Heart right ventricle (tissue), 16 donors: ENCODE results near the gene TFB2M. TPM values are rescaled to one million over a fixed set of nuclear protein-coding genes. Genes with fewer than 3 reads are reported as not detected.

Experiments
- ATAC-seq, 8 donors: fragments of 200-7000 bp; cut with Tn5 transposase; one replicate each; pipeline ENCODE4 v1.9.1; 2020; ENCODE audit warnings: mild to moderate bottlenecking in 8 of 8, moderate library complexity in 8 of 8, moderate number of reproducible peaks in 1 of 8
- DNase-seq, 2 donors: peaks; one replicate each; pipeline ENCODE4 v3.0.0-alpha.2; 2020
- H3K27ac ChIP-seq, 10 donors: fragments of 200-600 bp; sonication (generic) in 2 of 10; one replicate each; pipeline versions ENCODE4 v1.5.0 to v1.8.0; 2020 to 2022; ENCODE audit warnings: mild to moderate bottlenecking in 3 of 10
- H3K27me3 ChIP-seq, 7 donors: fragments of 200-600 bp; one replicate each; pipeline ENCODE4 v1.8.0; 2021 to 2022; ENCODE audit warnings: mild to moderate bottlenecking in 2 of 7
- H3K36me3 ChIP-seq, 9 donors: fragments of 200-600 bp; sonication (generic) in 1 of 9; one replicate each; pipeline versions ENCODE4 v1.5.0 to v1.8.0; 2020 to 2022; ENCODE audit warnings: mild to moderate bottlenecking in 2 of 9
- H3K4me1 ChIP-seq, 9 donors: fragments of 200-600 bp; sonication (generic) in 1 of 9; one replicate each; pipeline versions ENCODE4 v1.5.0 to v1.8.0; 2020 to 2022; ENCODE audit warnings: mild to moderate bottlenecking in 4 of 9
- H3K4me3 ChIP-seq, 10 donors: fragments of 200-600 bp; sonication (generic) in 2 of 10; one replicate each; pipeline versions ENCODE4 v1.5.0 to v1.8.0; 2020 to 2022; ENCODE audit warnings: mild to moderate bottlenecking in 7 of 10, moderate library complexity in 2 of 10
- H3K9me3 ChIP-seq, 11 donors: fragments of 200-600 bp in 10 of 11; sonication (generic) in 2 of 11; one replicate each; pipeline versions ENCODE4 v1.5.0 to v1.8.0; 2013 to 2022; ENCODE audit warnings: mild to moderate bottlenecking in 2 of 11, control low read depth in 1 of 11, moderate library complexity in 1 of 11
- CTCF ChIP-seq, 9 donors: fragments of 200-600 bp; sonication (generic) in 2 of 9; IDR thresholded peaks; one replicate each; pipeline versions ENCODE4 v1.5.0 to v1.8.0; 2021 to 2022; ENCODE audit warnings: antibody characterized with exemption in 9 of 9, mild to moderate bottlenecking in 5 of 9, moderate library complexity in 1 of 9
- WGBS, 2 donors: extraction: QIAGEN DNeasy Blood & Tissue Kit; methylation state at CpG; one replicate each; pipeline ENCODE4 v1.1.7; 2013; ENCODE audit warnings: inconsistent platforms in 1 of 2; 5-methylcytosine and 5-hydroxymethylcytosine counted together
- intact Hi-C, 10 donors: fragments of 100-400 bp; cut with DNase I; formaldehyde crosslinking; loops; one replicate each; pipeline versions ENCODE4 v1.11.1 to v1.14.2; 2022
- polyA plus RNA-seq, 2 donors: library from polyadenylated mRNA; stranded (reverse); fragments of 200-250 nt; gene quantifications; one replicate each; pipeline ENCODE4 v1.2.3, GENCODE V29; 2013
- total RNA-seq, 10 donors: library from RNA; stranded (reverse); fragmentation: NEBNext Ultra II Directional in 3 of 10; extraction: Animal tissue kit (Norgen Biotek cat#: 25700) in 3 of 10; gene quantifications; one replicate each; pipeline versions ENCODE4 v1.2.1 to v1.2.4, GENCODE V29; 2021 to 2023
- donor health status: Arrhythmogenic right ventricular cardiomyopathy.
- donor health status: ischemic (EF 13 %, LVEDD 7.1; RV severe dilation, severe dysfunction).
- donor health status: healthy with polysubstance abuse.
- donor health status: DM: no; HTN: yes; CAD: no.
- donor health status: DM: no; HTN: no; CAD: no.
- donor health status: ischemic (EF 25% LVEDD 6.9; RV normal size, moderate dysfunction).
- donor health status: ischemic (EF 25% LVEDD 5.7; RV mildly dilated, moderate dysfunction).
- donor health status: healthy.
- donor health status: DM: yes; HTN: yes; CAD: no.
- donor health status: Ischemic cardiomyopathy.
- donor health status: ischemic (EF 35%, LVEDD 5.7; RV mildly dilated, moderate dysfunction).
- donor health status: nonischemic (EF 11% LVEDD 7.7; RV severe dilation, severe dysfunction).
- donor health status: DM: yes; HTN: yes; CAD: no.
- donor health status: PGD.
- donor health status: ischemic (EF 29% LVEDD 5.4; RV normal size, mild dysfunction).
- donor health status: nonischemic (EF 23%, LVEDD 6.1; RV moderate dilation, normal function).

TFB2M gene
- total and polyA plus RNA-seq, 12 donors = 2.9 to 16.5 (median 13.1) TPM

- Histone ChIP-seq H3K27me3 (no peaks in the 10 kb centered on the region), H3K9me3 (no peaks in the 10 kb centered on the region), H3K4me3 (no peak overlapping the region), H3K27ac (no peak overlapping the region), H3K4me1 (peaks cover 0 to 11% (median 5%) of the 10 kb centered on the region in 9 donors), H3K36me3 (no peaks in the 10 kb centered on the region)
- intact Hi-C loops = loop anchor here (2.0 to 10.0 kb wide), 7 partner anchors 477 to 1339 kb away; partner anchors contain the start of gene KIF26B (in 5 of the 10)
- TF ChIP-seq CTCF (IDR thresholded peaks at IDR 0.05) = no peak
- DNase-seq = no peak
- ATAC-seq = no peak
- 88 to 91% methylated on average over 7 of the region's 7 CpGs for WGBS, 2 donors
These were observed 74.5 kb downstream of the TFB2M start for GRCh38 chr1:246491551-246492053.

Other genes starting within 250 kb of the TFB2M start
- gene SMYD3, start 59.0 kb downstream of the TFB2M start, total RNA-seq = 10 to 100 TPM in 3 of 10 donors, 1 to 10 TPM in 7; 6.1 to 13.9 (median 8.1) TPM
- gene SMYD3, start 59.0 kb downstream of the TFB2M start, polyA plus RNA-seq = 10 to 100 TPM in 1 of 2 donors, 1 to 10 TPM in 1; 5.9 to 10.0 TPM
- gene CNST, start 195 bp upstream of the TFB2M start, total RNA-seq = 10 to 100 TPM; 13.1 to 24.4 (median 15.4) TPM
- 1 to 10 TPM; 5.6 to 6.6 TPM for gene CNST, start 195 bp upstream of the TFB2M start, polyA plus RNA-seq
- 10 to 100 TPM; 27.4 to 37.5 (median 31.5) TPM for gene SCCPDH, start 158.1 kb upstream of the TFB2M start, total RNA-seq
- gene SCCPDH, start 158.1 kb upstream of the TFB2M start, polyA plus RNA-seq = 10 to 100 TPM in 1 of 2 donors, 1 to 10 TPM in 1; 9.9 to 22.7 TPM